HG03378 (cell line): ENCODE results near the gene EPB41L5.

Experiments used
- ATAC-seq: cut with Tn5 transposase; IDR thresholded peaks from one replicate; pipeline ENCODE4 v1.9.1; 2021; ENCODE audit warnings: mild to moderate bottlenecking, moderate library complexity; ENCODE audit not compliant: unreplicated experiment

Gene EPB41L5

GRCh38 chr2:120224256-120224655, 211.4 kb downstream of the EPB41L5 start:
- ATAC-seq, result no peak

- no peak for ATAC-seq
Measured at GRCh38 chr2:120224735-120225548, 212.1 kb downstream of the EPB41L5 start.

- ATAC-seq, result no peak
Measured at GRCh38 chr2:120225549-120226065, 212.7 kb downstream of the EPB41L5 start.

DNA sequence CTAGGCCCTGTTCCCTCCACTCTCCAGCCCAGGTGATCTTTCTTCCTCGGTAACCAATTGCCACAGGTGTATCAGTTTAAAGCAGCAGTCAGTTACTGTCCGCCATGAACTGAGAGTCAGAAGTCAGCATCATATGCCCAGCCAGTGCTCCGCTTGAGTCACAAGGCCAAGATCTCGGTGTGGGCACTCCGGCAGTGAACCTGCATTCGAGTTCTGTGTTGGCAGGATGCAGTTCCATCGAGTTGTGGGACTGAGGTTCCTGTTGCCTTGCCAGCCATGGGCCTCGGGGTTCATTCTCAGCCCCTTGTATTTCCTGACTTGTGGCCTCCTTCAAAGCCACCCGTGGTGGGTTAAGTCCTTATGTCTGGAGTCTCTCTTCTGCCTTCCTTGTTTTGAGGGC, 213.4 kb downstream of the EPB41L5 start:
- ATAC-seq, result no peak

DNA sequence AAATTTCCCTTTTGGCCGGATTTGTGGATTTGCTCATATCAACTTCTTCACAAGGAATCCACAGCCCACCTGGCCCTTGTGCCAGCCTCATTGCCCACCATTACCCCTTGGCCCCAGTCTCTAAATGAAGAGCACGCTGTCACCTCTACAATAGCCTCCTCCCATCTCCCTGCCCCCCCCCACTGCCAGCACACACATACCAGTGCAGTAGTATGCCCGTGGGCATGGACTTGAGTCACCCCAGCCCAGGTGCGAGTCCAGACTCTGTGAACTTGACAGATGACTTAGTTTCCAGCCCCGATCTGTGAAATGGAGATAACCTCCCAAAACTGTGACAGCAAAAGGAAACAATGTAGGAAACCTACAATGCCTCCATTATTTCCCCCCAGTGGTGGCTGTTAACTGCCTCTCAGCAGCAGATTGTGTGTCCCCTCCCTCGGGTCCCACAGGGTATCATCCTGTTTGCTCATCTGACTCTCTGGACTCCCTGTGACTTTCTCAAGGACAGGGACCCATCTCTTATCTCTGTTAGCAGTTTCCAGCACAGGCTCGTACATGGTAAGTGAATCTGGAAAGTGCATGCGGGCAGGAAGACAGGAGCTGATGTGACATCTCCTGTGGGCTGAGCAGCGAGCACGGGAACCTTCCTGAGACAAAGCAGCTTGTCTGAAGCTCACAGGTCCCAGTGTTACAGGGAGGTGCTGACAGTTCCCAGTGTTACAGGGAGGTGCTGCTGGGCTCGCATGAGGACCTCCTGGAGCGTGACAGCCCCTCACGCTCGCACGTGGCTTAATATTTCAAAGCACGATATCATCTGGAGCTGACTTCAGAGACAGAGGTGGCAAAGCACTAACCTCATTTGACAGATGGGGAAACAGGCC, 214.5 kb downstream of the EPB41L5 start:
- no peak for ATAC-seq

DNA sequence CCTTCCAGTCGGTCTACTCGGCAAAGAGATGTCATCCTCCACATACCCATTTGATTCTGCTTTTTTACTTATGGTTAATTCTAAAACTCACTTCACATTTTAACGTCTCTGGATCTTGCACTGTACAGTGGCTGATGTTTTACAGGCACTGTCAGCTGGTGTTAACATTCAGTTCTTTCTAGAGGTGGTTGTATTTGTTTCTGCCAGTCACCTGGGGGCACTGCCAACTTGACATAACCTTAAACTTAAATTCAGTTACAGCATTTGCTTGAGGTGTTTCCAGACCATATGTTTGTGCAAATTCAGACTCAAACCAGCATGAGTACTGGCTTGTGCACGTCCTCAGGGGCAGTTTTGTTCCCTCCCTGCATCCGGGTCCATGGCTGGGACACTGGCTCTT, 215.6 kb downstream of the EPB41L5 start:
- ATAC-seq, result no peak
